IMR-90 (cell line): Measurements from ENCODE around the gene MFRP. TPM values are rescaled to one million over a fixed set of nuclear protein-coding genes. Genes with fewer than 3 reads are reported as not detected.
A peak's percentile ranks its signal among the peaks of the same experiment; 100 is the strongest.

Source experiments
- ATAC-seq: fragments of 200-7000 bp; cut with Tn5 transposase; 2 replicates; pipeline ENCODE4 v1.9.1; 2020; ENCODE audit warnings: low read depth, mild to moderate bottlenecking, moderate library complexity
- BruUV-seq: library from RNA; stranded (reverse); fragments of 400-500 nt; replicated peaks from 2 replicates; lab custom pipeline; 2021; lab: Mats Ljungman, UMichigan
- CTCF ChIA-PET: fragments of 300-600 bp; formaldehyde crosslinking; extraction: SDS; loops from one replicate; lab custom pipeline; 2021; ENCODE audit warnings: antibody characterized with exemption; lab: Yijun Ruan, JAX
- POLR2A ChIA-PET: fragments of 300-600 bp; sonication (Branson Sonifier 250); formaldehyde crosslinking; loops from one replicate; lab custom pipeline; 2022; ENCODE audit warnings: antibody characterized with exemption; ENCODE audit not compliant: unreplicated experiment; lab: Charles Lee
- DNase-seq: peaks from one replicate; pipeline ENCODE4 v3.0.0; 2013
- H2AFZ ChIP-seq: replicated peaks from 2 replicates; pipeline ENCODE3; 2013; ENCODE audit warnings: low read length, mild to moderate bottlenecking; ENCODE audit not compliant: poor library complexity
- H2AK5ac ChIP-seq: 2 replicates; pipeline ENCODE4 v1.6.1; 2013; ENCODE audit warnings: low read depth, low read length, inconsistent platforms
- H2AK9ac ChIP-seq: replicated peaks from 2 replicates; pipeline ENCODE3; 2013; ENCODE audit warnings: mild to moderate bottlenecking, low read depth, low read length, moderate library complexity; ENCODE audit not compliant: poor library complexity
- H2BK120ac ChIP-seq: 2 replicates; pipeline ENCODE4 v1.6.1; 2013; ENCODE audit warnings: low read depth, low read length, inconsistent platforms
- H2BK15ac ChIP-seq: 3 replicates; pipeline ENCODE4 v1.6.1; 2013; ENCODE audit warnings: low read depth, low read length, inconsistent platforms
- H2BK20ac ChIP-seq: 2 replicates; pipeline ENCODE4 v1.6.1; 2013; ENCODE audit warnings: low read depth, mild to moderate bottlenecking, inconsistent platforms, low read length, moderate library complexity
- H2BK5ac ChIP-seq: 2 replicates; pipeline ENCODE4 v1.6.1; 2013; ENCODE audit warnings: mild to moderate bottlenecking, low read depth, low read length, inconsistent platforms; ENCODE audit not compliant: poor library complexity, severe bottlenecking
- H3K14ac ChIP-seq: replicated peaks from 2 replicates; pipeline ENCODE4 v1.6.1; 2013; ENCODE audit warnings: low read depth, low read length, inconsistent platforms
- H3K18ac ChIP-seq: 2 replicates; pipeline ENCODE4 v1.6.1; 2013; ENCODE audit warnings: low read depth, low read length, control low read depth
- H3K23ac ChIP-seq: 2 replicates; pipeline ENCODE4 v1.6.1; 2013; ENCODE audit warnings: low read depth, low read length, inconsistent platforms
- H3K27ac ChIP-seq: 2 replicates; pipeline ENCODE4 v1.5.1; 2013; ENCODE audit warnings: mild to moderate bottlenecking, control low read depth, low read length; ENCODE audit not compliant: insufficient read depth
- H3K27me3 ChIP-seq: 2 replicates; pipeline ENCODE4 v1.6.1; 2013; ENCODE audit warnings: low read length; ENCODE audit not compliant: control insufficient read depth, insufficient read depth
- H3K36me3 ChIP-seq: 2 replicates; pipeline ENCODE4 v1.6.1; 2013; ENCODE audit warnings: low read length, mixed read lengths; ENCODE audit not compliant: control insufficient read depth, insufficient read depth
- H3K4ac ChIP-seq: 2 replicates; pipeline ENCODE4 v1.6.1; 2013; ENCODE audit warnings: low read depth, low read length, inconsistent platforms
- H3K4me1 ChIP-seq: 2 replicates; pipeline ENCODE4 v1.6.1; 2013; ENCODE audit warnings: low read length, mixed read lengths; ENCODE audit not compliant: control insufficient read depth, insufficient read depth
- H3K4me2 ChIP-seq: 2 replicates; pipeline ENCODE4 v1.6.1; 2013; ENCODE audit warnings: low read depth, mild to moderate bottlenecking, control low read depth, low read length, moderate library complexity
- H3K4me3 ChIP-seq: 2 replicates; pipeline ENCODE4 v1.5.1; 2013; ENCODE audit warnings: low read depth, mild to moderate bottlenecking, control low read depth, low read length, moderate library complexity; ENCODE audit not compliant: insufficient read depth
- H3K56ac ChIP-seq: 2 replicates; pipeline ENCODE4 v1.6.1; 2013; ENCODE audit warnings: low read length, inconsistent platforms; ENCODE audit not compliant: insufficient read depth; ENCODE audit errors: extremely low read depth
- H3K79me1 ChIP-seq, 2 experiments: 2 replicates each; pipeline ENCODE4 v1.6.1; 2013; ENCODE audit warnings: low read length in 2 of 2, inconsistent platforms in 1 of 2, low read depth in 1 of 2
- H3K9ac ChIP-seq: 2 replicates; pipeline ENCODE4 v1.6.1; 2013; ENCODE audit warnings: low read depth, low read length, control low read depth
- H3K9me1 ChIP-seq: 2 replicates; pipeline ENCODE4 v1.6.1; 2013; ENCODE audit warnings: low read length, inconsistent platforms; ENCODE audit not compliant: insufficient read depth
- H3K9me3 ChIP-seq: 2 replicates; pipeline ENCODE4 v1.6.1; 2013; ENCODE audit warnings: low read length; ENCODE audit not compliant: control insufficient read depth, insufficient read depth
- H4K20me1 ChIP-seq: 2 replicates; pipeline ENCODE4 v1.6.1; 2013; ENCODE audit warnings: low read length, inconsistent platforms; ENCODE audit not compliant: insufficient read depth
- H4K5ac ChIP-seq: 2 replicates; pipeline ENCODE4 v1.6.1; 2013; ENCODE audit warnings: mild to moderate bottlenecking, low read depth, low read length, control low read depth
- H4K8ac ChIP-seq, 2 experiments: 2 replicates each; pipeline ENCODE4 v1.6.1; 2013; ENCODE audit warnings: low read depth in 2 of 2, low read length in 2 of 2, control low read depth in 1 of 2, inconsistent platforms in 1 of 2
- H4K91ac ChIP-seq: 2 replicates; pipeline ENCODE4 v1.6.1; 2013; ENCODE audit warnings: low read depth, low read length, inconsistent platforms; ENCODE audit not compliant: insufficient read depth
- whole genome bisulfite sequencing, 2 experiments: methylation state at CpG; one replicate each; pipeline versions ENCODE4 v1.1.5 to v1.1.7; 2013; ENCODE audit warnings: missing lambda C conversion rate in 2 of 2; ENCODE audit not compliant: insufficient read length in 1 of 2; ENCODE audit errors: extremely low coverage in 2 of 2; 5-methylcytosine and 5-hydroxymethylcytosine counted together
- dilution Hi-C: fragments of 300-500 bp; cut with HindIII; formaldehyde crosslinking; loops from one replicate; pipeline ENCODE4 v1.14.3; 2018; ENCODE audit warnings: low sequenced_read_pairs; ENCODE audit not compliant: unreplicated experiment
- in situ Hi-C: fragments of 300-500 bp; cut with MboI; formaldehyde crosslinking; loops from 3 replicates; pipeline ENCODE4 v1.14.3; 2019; ENCODE audit warnings: low sequenced_read_pairs, inconsistent platforms, mixed read lengths
- intact Hi-C: fragments of 100-400 bp; cut with micrococcal nuclease; formaldehyde crosslinking; loops from 2 replicates; pipeline ENCODE4 v1.10.0; 2022
- polyA plus RNA-seq, 3 experiments: library from polyadenylated mRNA; depleted of rRNA; stranded (reverse); fragments of >200 nt; gene quantifications; 2 replicates each; pipeline ENCODE4 v1.2.3, GENCODE V29; 2012; ENCODE audit warnings: low replicate concordance in 1 of 3
- total RNA-seq: library from RNA; depleted of rRNA; stranded (reverse); fragments of >200 nt; gene quantifications from 2 replicates; pipeline ENCODE4 v1.2.3, GENCODE V29; 2012
- TF ChIP-seq, protein P1 (sequence below): conservative IDR thresholded peaks from 2 replicates; pipeline ENCODE4 v1.5.1; 2012; ENCODE audit warnings: mild to moderate bottlenecking, low read depth, low read length, improper control_type of control experiment

MFRP gene
- total and polyA plus RNA-seq, 2 of the 4 experiments (the other 2 are of a cell fraction): not detected

DNA sequence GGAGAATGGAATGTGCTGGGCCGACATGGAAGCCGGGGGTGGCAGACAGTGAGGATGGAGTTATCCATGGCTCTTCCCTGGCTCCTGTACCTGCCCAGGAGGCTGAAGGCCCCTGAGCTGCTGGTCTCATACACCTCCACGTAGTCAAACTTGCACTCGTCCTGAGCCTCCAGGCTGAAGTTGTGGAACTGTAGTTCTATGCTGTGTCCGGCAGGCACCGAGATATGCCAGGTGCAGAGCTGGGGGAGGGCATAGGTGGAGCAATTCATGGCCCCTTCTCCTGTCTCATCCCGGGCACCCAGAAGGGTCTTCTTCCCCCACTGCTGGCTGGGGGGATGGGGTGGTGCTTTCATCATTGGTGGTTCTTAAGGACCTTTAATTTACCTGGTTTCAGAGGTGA, 2.8 kb downstream of the MFRP start:
- in situ Hi-C loops (no loop called here), dilution Hi-C loops (no loop called here), intact Hi-C loops (no loop called here)
- no peak overlapping the region for H3K14ac ChIP-seq
- H4K5ac ChIP-seq: no peak overlapping the region
- H3K36me3 ChIP-seq: no peaks in the 10 kb centered on the region
- ChIA-PET CTCF (interaction anchor here (1.6 kb wide), 1 partner anchor 13 kb away, joined by 4 read pairs; no protein-coding TSS in a partner anchor), POLR2A (no interaction called here)
- no peaks in the 10 kb centered on the region for H3K9me1 ChIP-seq
- DNase-seq: no peak
- peak overlapping the region; percentile 28 for H2AK9ac ChIP-seq
- H3K4me2 ChIP-seq: no peak overlapping the region
- no CpG with 5 or more reads among the region's 7 CpGs for WGBS, 2 experiments
- H4K20me1 ChIP-seq: no peaks in the 10 kb centered on the region
- no peak overlapping the region for H3K27ac ChIP-seq
- no peak overlapping the region for H2BK20ac ChIP-seq
- no peak overlapping the region for H3K4ac ChIP-seq
- H3K18ac ChIP-seq: no peak overlapping the region
- H3K4me1 ChIP-seq: peaks cover 10% of the 10 kb centered on the region
- H4K91ac ChIP-seq: no peak overlapping the region
- no peak overlapping the region for H3K23ac ChIP-seq
- H3K4me3 ChIP-seq: no peak overlapping the region
- no peak for ATAC-seq
- BruUV-seq: no TSS peak
- H2AFZ ChIP-seq: no peak overlapping the region
- TF ChIP-seq, protein P1, sequence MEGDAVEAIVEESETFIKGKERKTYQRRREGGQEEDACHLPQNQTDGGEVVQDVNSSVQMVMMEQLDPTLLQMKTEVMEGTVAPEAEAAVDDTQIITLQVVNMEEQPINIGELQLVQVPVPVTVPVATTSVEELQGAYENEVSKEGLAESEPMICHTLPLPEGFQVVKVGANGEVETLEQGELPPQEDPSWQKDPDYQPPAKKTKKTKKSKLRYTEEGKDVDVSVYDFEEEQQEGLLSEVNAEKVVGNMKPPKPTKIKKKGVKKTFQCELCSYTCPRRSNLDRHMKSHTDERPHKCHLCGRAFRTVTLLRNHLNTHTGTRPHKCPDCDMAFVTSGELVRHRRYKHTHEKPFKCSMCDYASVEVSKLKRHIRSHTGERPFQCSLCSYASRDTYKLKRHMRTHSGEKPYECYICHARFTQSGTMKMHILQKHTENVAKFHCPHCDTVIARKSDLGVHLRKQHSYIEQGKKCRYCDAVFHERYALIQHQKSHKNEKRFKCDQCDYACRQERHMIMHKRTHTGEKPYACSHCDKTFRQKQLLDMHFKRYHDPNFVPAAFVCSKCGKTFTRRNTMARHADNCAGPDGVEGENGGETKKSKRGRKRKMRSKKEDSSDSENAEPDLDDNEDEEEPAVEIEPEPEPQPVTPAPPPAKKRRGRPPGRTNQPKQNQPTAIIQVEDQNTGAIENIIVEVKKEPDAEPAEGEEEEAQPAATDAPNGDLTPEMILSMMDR: no peak
- H2AK5ac ChIP-seq: no peak overlapping the region
- no peak overlapping the region for H4K8ac ChIP-seq
- H2BK5ac ChIP-seq: no peak overlapping the region
- H3K79me1 ChIP-seq: peaks cover 8 to 12% of the 10 kb centered on the region in 2 experiments; a peak in 3 of 4 replicates
- H3K9ac ChIP-seq: no peak overlapping the region
- H3K56ac ChIP-seq: no peak overlapping the region
- no peaks in the 10 kb centered on the region for H3K9me3 ChIP-seq
- no peak overlapping the region for H2BK15ac ChIP-seq
- H2BK120ac ChIP-seq: no peak overlapping the region
- H3K27me3 ChIP-seq: peaks cover 26% of the 10 kb centered on the region
